Stimulated activated CD4-positive, alpha-beta T cell treated with anti-CD3 and anti-CD28 coated beads, Interleukin-1b, Interleukin-23, amount 100 ng/mL, for 4 hours (primary cell): ENCODE measurements around the gene RABGAP1L.
"Not testable (repeated sequence)": the region's sequence is repeated elsewhere in the genome, so short reads cannot be mapped to it uniquely, and the experiment has no call there.

ENCODE experiments used
- DNase-seq, 2 donors: peaks; one replicate each; pipeline ENCODE4 v3.0.0-alpha.2; 2020; ENCODE audit warnings: low read depth in 2 of 2

The RABGAP1L gene

GRCh38 chr1:174358786-174359453 lies 199.6 kb downstream of the RABGAP1L start:
- DNase-seq: no peak

- no peak for DNase-seq
Measured at GRCh38 chr1:174359454-174359805, 200.1 kb downstream of the RABGAP1L start.

GRCh38 chr1:174364996-174365736 lies 205.8 kb downstream of the RABGAP1L start:
- DNase-seq: no peak

GRCh38 chr1:174366946-174367345 lies 207.6 kb downstream of the RABGAP1L start:
- no peak for DNase-seq

- DNase-seq: no peak
Measured at GRCh38 chr1:174367892-174368291, 208.6 kb downstream of the RABGAP1L start.

- no peak for DNase-seq
Measured at GRCh38 chr1:174376030-174376429, 216.7 kb downstream of the RABGAP1L start.

- DNase-seq: no peak
Measured at GRCh38 chr1:174391716-174392115, 232.4 kb downstream of the RABGAP1L start.

GRCh38 chr1:174393885-174394284 lies 234.6 kb downstream of the RABGAP1L start:
- DNase-seq: no peak

GRCh38 chr1:174397261-174397660 lies 237.9 kb downstream of the RABGAP1L start:
- no peak for DNase-seq

- no peak for DNase-seq
Measured at GRCh38 chr1:174398246-174398645, 238.9 kb downstream of the RABGAP1L start.

GRCh38 chr1:174399211-174399610 lies 239.9 kb downstream of the RABGAP1L start:
- DNase-seq: no peak

GRCh38 chr1:174401075-174401474 lies 241.8 kb downstream of the RABGAP1L start:
- no peak for DNase-seq

- DNase-seq: no peak
Measured at GRCh38 chr1:174405219-174405618, 245.9 kb downstream of the RABGAP1L start.

GRCh38 chr1:174406421-174406820 lies 247.1 kb downstream of the RABGAP1L start:
- no peak for DNase-seq

GRCh38 chr1:174407665-174408064 lies 248.3 kb downstream of the RABGAP1L start:
- DNase-seq: no peak

- DNase-seq: no peak
Measured at GRCh38 chr1:174408146-174408545, 248.8 kb downstream of the RABGAP1L start.

GRCh38 chr1:174409801-174410200 lies 250.5 kb downstream of the RABGAP1L start:
- DNase-seq: not testable (repeated sequence)

GRCh38 chr1:174413632-174414031 lies 254.3 kb downstream of the RABGAP1L start:
- no peak for DNase-seq

GRCh38 chr1:174414203-174414602 lies 254.9 kb downstream of the RABGAP1L start:
- no peak for DNase-seq

GRCh38 chr1:174415506-174415905 lies 256.2 kb downstream of the RABGAP1L start:
- DNase-seq: no peak

- DNase-seq: no peak
Measured at GRCh38 chr1:174417921-174418320, 258.6 kb downstream of the RABGAP1L start.

- no peak for DNase-seq
Measured at GRCh38 chr1:174425121-174425520, 265.8 kb downstream of the RABGAP1L start.

- DNase-seq: no peak
Measured at GRCh38 chr1:174426153-174426552, 266.8 kb downstream of the RABGAP1L start.
